ENCODE data around the gene GBX1. TPM values are rescaled to one million over a fixed set of nuclear protein-coding genes. Genes with fewer than 3 reads are reported as not detected.

The GBX1 gene
- total RNA-seq, 5 donors from 2014 or later (not counting 1 experiment from before 2014, with no cell fraction given), result not detected

GRCh38 chr7:151189038-151189437 lies 21.5 kb upstream of the GBX1 start:
- peaks cover 0 to 22% of the 10 kb centered on the region in 2 experiments for H3K27me3 ChIP-seq (replicated peaks in 1 of 2; ENCODE audit: control insufficient read depth in 2 of 2, extremely low read depth in 1 of 2, insufficient read depth in 2 of 2, low read length in 1 of 2)
- WGBS (ENCODE audit: insufficient coverage), result no CpG with 5 or more reads among the region's 4 CpGs
- H3K36me3 ChIP-seq (ENCODE audit: control insufficient read depth in 2 of 2, extremely low read depth in 1 of 2, insufficient read depth in 1 of 2, low read length in 1 of 2), result no peaks in the 10 kb centered on the region
- H3K4me3 ChIP-seq (ENCODE audit: control insufficient read depth in 1 of 2, extremely low read depth in 1 of 2, low read length in 1 of 2), result no peak overlapping the region
- ATAC-seq (replicated peaks in 1 of 4) (no peak), DNase-seq (no peak)
- Mint-ChIP-seq H3K36me3 (no peaks in the 10 kb centered on the region), H3K27me3 (no peaks in the 10 kb centered on the region), H3K27ac (no peak overlapping the region), H3K4me1 (peaks cover 0 to 2% (median 2%) of the 10 kb centered on the region in 3 donors), H3K4me3 (no peak overlapping the region), H3K9me3 (no peaks in the 10 kb centered on the region)
- POLR2A ChIA-PET, result no interaction called here
- CTCF ChIA-PET, result no interaction called here
- H3K9me3 ChIP-seq, result no peaks in the 10 kb centered on the region
- H3K4me1 ChIP-seq (ENCODE audit: control insufficient read depth in 1 of 2, extremely low read depth in 1 of 2, insufficient read depth in 2 of 2, low read length in 2 of 2), result peaks cover 0 to 3% of the 10 kb centered on the region in 2 experiments
- H3K27ac ChIP-seq (ENCODE audit: low read length), result no peak overlapping the region

DNA sequence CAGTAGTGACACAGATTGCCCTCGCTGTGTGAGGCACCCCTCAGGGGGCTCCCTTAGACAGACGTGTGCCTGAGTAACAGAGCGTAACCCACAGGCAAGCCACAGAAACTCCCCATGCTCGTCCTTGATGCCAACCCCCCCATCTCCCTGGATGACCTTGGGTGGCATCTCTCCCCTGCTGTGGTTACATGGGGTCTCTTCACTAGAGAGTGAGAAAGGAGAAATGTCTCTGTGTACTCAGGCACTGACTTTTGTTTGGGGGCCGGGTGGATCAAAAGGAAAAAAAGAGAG lies 20.7 kb upstream of the GBX1 start:
- Mint-ChIP-seq H3K4me1 (no peaks in the 10 kb centered on the region), H3K9me3 (no peaks in the 10 kb centered on the region), H3K36me3 (no peaks in the 10 kb centered on the region), H3K27ac (no peak overlapping the region), H3K4me3 (no peak overlapping the region), H3K27me3 (no peaks in the 10 kb centered on the region)
- no CpG with 5 or more reads among the region's 5 CpGs for WGBS (ENCODE audit: insufficient coverage)
- DNase-seq (no peak), ATAC-seq (replicated peaks in 1 of 4) (no peak)
- H3K4me3 ChIP-seq (ENCODE audit: control insufficient read depth in 1 of 2, extremely low read depth in 1 of 2, low read length in 1 of 2), result no peak overlapping the region
- CTCF ChIA-PET, result no interaction called here
- H3K27ac ChIP-seq (ENCODE audit: low read length), result no peak overlapping the region
- no peaks in the 10 kb centered on the region for H3K4me1 ChIP-seq (ENCODE audit: control insufficient read depth in 1 of 2, extremely low read depth in 1 of 2, insufficient read depth in 2 of 2, low read length in 2 of 2)
- H3K36me3 ChIP-seq (ENCODE audit: control insufficient read depth in 2 of 2, extremely low read depth in 1 of 2, insufficient read depth in 1 of 2, low read length in 1 of 2), result no peaks in the 10 kb centered on the region
- peaks cover 0 to 19% of the 10 kb centered on the region in 2 experiments for H3K27me3 ChIP-seq (replicated peaks in 1 of 2; ENCODE audit: control insufficient read depth in 2 of 2, extremely low read depth in 1 of 2, insufficient read depth in 2 of 2, low read length in 1 of 2)
- POLR2A ChIA-PET, result no interaction called here
- no peaks in the 10 kb centered on the region for H3K9me3 ChIP-seq

DNA sequence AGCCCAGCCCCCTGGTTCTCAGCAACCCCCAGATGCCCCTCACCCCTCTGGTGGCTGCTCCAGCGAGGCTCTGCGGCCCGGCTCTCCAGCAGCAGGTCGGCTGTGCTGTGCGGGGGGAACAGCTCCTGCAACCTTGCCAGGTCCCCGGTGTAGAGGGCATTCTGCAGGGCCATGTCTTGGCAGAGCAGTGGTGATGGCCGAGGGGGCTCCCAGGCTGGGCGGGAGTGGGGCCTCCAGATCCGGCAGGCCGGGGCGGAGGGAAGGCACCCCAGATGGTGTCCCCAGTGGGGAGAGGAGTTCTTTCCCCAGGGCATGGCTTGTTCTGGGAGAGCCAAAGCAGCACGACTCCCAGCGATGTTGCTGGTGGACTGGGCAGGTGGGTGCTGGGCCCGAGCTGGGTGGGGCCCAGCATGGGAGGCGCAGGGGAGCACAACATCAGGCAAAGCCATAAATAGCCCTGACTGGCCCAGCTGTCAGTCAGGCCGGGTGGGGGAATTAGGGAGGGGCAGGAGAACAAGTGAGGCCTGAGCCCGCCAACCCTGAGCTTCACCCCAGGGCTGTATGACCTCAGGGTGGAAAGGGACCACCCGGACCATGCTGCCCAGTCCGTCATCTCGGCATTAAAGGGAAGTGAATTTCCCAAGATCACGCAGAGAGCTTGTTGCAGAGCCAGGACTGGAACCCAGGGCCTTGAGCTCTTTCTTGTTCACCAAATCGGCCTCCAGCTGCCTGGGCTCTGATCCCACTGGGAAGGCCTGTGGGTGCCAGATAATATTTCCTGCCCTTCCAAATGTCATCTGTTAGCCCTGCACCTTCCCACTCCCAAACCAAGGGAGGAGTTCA lies 20.1 kb upstream of the GBX1 start:
- Mint-ChIP-seq H3K36me3 (no peaks in the 10 kb centered on the region), H3K9me3 (no peaks in the 10 kb centered on the region), H3K4me3 (no peak overlapping the region), H3K4me1 (no peaks in the 10 kb centered on the region), H3K27ac (no peak overlapping the region), H3K27me3 (no peaks in the 10 kb centered on the region)
- H3K4me3 ChIP-seq (ENCODE audit: control insufficient read depth in 1 of 2, extremely low read depth in 1 of 2, low read length in 1 of 2), result no peak overlapping the region
- H3K27me3 ChIP-seq (replicated peaks in 1 of 2; ENCODE audit: control insufficient read depth in 2 of 2, extremely low read depth in 1 of 2, insufficient read depth in 2 of 2, low read length in 1 of 2), result peaks cover 0 to 14% of the 10 kb centered on the region in 2 experiments
- H3K9me3 ChIP-seq, result no peaks in the 10 kb centered on the region
- no peaks in the 10 kb centered on the region for H3K4me1 ChIP-seq (ENCODE audit: control insufficient read depth in 1 of 2, extremely low read depth in 1 of 2, insufficient read depth in 2 of 2, low read length in 2 of 2)
- POLR2A ChIA-PET, result no interaction called here
- 85% methylated on average over 22 of the region's 22 CpGs for WGBS (ENCODE audit: insufficient coverage)
- no peak overlapping the region for H3K27ac ChIP-seq (ENCODE audit: low read length)
- DNase-seq, result no peak
- H3K36me3 ChIP-seq (ENCODE audit: control insufficient read depth in 2 of 2, extremely low read depth in 1 of 2, insufficient read depth in 1 of 2, low read length in 1 of 2), result no peaks in the 10 kb centered on the region
- CTCF ChIA-PET, result no interaction called here
- no peak for ATAC-seq (replicated peaks in 1 of 4)

DNA sequence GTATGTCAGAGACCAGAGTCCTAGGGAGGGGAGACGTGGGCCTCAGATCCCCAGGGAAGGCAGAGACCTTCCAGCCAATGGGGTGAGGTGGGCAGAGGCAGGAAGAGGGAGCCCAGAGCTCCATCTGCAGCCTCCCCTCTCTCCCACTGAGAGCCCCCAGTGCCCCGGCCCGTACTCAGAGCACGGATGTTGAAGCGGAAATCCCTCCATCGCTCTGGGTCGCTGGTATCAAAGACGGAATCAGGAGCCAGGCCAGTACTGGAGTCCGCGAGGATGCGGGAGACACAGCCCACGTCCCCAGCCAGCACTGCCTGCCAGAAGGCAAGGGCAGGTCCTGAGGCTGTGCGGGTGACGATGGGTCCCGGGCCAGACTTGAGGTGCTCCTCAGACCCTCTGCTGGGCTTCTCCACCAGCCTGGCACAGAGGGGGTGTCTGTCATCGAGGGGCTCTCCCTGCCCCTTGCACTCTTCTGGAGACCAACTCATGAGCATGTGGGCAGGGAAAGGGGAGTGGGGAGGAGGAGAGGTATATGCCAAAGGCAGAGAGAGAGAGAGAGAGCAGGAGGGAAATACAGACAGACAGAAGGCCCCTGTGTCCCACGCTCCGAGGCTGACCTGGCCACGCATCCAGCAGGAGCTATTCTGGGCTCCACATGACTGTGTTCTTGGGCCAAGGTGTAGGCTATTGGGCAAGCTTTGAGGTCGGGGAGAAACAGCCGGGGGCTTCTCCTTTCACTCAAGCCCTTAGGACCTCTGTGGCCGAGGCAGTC lies 19.3 kb upstream of the GBX1 start, which contains the start of gene ASB10:
TSS of gene ASB10 (minus strand) at position 611 of the 769 bp plus-strand sequence. CDS start at position 491, 120 bp downstream.
- ChIA-PET CTCF (no interaction called here), POLR2A (no interaction called here)
- no peaks in the 10 kb centered on the region for H3K36me3 Mint-ChIP-seq
- H3K4me1 Mint-ChIP-seq, result no peaks in the 10 kb centered on the region
- no peak for ATAC-seq (replicated peaks in 1 of 4)
- Histone ChIP-seq H3K4me1 (ENCODE audit: control insufficient read depth in 1 of 2, extremely low read depth in 1 of 2, insufficient read depth in 2 of 2, low read length in 2 of 2) (no peaks in the 10 kb centered on the region), H3K9me3 (no peaks in the 10 kb centered on the region), H3K36me3 (ENCODE audit: control insufficient read depth in 2 of 2, extremely low read depth in 1 of 2, insufficient read depth in 1 of 2, low read length in 1 of 2) (no peaks in the 10 kb centered on the region), H3K27me3 (replicated peaks in 1 of 2; ENCODE audit: control insufficient read depth in 2 of 2, extremely low read depth in 1 of 2, insufficient read depth in 2 of 2, low read length in 1 of 2) (peaks cover 0 to 9% of the 10 kb centered on the region in 2 experiments), H3K4me3 (ENCODE audit: control insufficient read depth in 1 of 2, extremely low read depth in 1 of 2, low read length in 1 of 2) (no peak within 1 kb of the TSS), H3K27ac (ENCODE audit: low read length) (no peak within 1 kb of the TSS)
- WGBS (ENCODE audit: insufficient coverage), result 88% methylated on average over 20 of the region's 22 CpGs
- H3K4me3 Mint-ChIP-seq, result no peak within 1 kb of the TSS
- no peak within 1 kb of the TSS for H3K27ac Mint-ChIP-seq
- no peaks in the 10 kb centered on the region for H3K9me3 Mint-ChIP-seq
- no peak for DNase-seq
- H3K27me3 Mint-ChIP-seq, result no peaks in the 10 kb centered on the region

DNA sequence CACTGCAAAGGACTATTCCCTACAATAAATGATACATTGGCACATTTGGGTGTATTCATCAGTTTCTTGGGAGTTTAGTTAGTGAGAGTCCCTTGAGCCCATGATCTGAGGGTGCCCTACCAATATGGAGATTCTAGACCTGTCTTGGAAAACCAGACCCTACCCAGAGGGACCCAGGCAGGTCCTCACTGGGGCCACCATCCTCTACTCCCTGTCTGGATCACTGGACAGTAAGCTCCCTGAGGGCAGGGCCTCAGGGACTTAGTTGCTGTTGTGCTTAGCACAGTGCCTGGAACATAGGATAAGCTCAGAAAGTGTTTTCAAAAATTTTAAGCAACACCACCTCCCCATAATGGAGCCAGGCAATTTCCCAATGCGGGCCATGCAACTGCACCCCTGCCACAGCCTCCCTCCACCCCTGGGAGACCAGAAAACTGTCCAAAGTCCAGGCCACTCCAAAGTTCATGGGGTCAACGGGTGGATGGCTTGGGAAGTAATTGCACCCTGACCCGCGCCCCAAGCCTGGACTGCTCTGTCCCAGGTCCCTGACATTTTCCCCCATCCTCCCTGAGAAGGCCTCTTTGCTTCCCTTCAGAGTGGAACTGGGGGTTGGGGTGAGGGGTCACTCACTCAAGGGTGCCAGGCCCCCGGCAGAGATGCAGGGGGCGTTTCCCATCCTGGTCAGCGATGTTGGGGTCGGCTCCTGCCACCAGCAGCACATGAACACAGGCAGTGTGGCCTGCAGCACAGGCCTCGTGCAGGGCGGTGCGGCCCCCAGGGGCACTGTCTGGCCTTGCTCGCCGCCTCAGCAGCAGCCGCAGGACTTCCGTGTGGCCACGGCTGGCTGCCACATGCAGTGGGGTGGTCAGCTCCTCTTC lies 18.5 kb upstream of the GBX1 start:
- 89% methylated on average over 13 of the region's 16 CpGs for WGBS (ENCODE audit: insufficient coverage)
- Histone ChIP-seq H3K4me1 (ENCODE audit: control insufficient read depth in 1 of 2, extremely low read depth in 1 of 2, insufficient read depth in 2 of 2, low read length in 2 of 2) (no peaks in the 10 kb centered on the region), H3K27me3 (replicated peaks in 1 of 2; ENCODE audit: control insufficient read depth in 2 of 2, extremely low read depth in 1 of 2, insufficient read depth in 2 of 2, low read length in 1 of 2) (peaks cover 0 to 10% of the 10 kb centered on the region in 2 experiments), H3K4me3 (ENCODE audit: control insufficient read depth in 1 of 2, extremely low read depth in 1 of 2, low read length in 1 of 2) (no peak overlapping the region), H3K27ac (ENCODE audit: low read length) (no peak overlapping the region), H3K36me3 (ENCODE audit: control insufficient read depth in 2 of 2, extremely low read depth in 1 of 2, insufficient read depth in 1 of 2, low read length in 1 of 2) (no peaks in the 10 kb centered on the region), H3K9me3 (no peaks in the 10 kb centered on the region)
- Mint-ChIP-seq H3K27me3 (no peaks in the 10 kb centered on the region), H3K4me3 (no peak overlapping the region), H3K9me3 (no peaks in the 10 kb centered on the region), H3K36me3 (no peaks in the 10 kb centered on the region), H3K27ac (no peak overlapping the region), H3K4me1 (no peaks in the 10 kb centered on the region)
- CTCF ChIA-PET, result no interaction called here
- POLR2A ChIA-PET, result no interaction called here
- DNase-seq (no peak), ATAC-seq (replicated peaks in 1 of 4) (no peak)

- 89% methylated on average over 19 of the region's 22 CpGs for WGBS (ENCODE audit: insufficient coverage)
- H3K27me3 ChIP-seq (replicated peaks in 1 of 2; ENCODE audit: control insufficient read depth in 2 of 2, extremely low read depth in 1 of 2, insufficient read depth in 2 of 2, low read length in 1 of 2), result peaks cover 2 to 41% of the 10 kb centered on the region in 2 experiments
- ChIA-PET POLR2A (no interaction called here), CTCF (interaction anchor here in 1 of 2 donors (1.2 kb wide), 1 partner anchor 16 kb away, joined by 3 read pairs; no protein-coding TSS in a partner anchor)
- Mint-ChIP-seq H3K27me3 (peaks cover 11 to 18% of the 10 kb centered on the region in 2 donors), H3K4me3 (no peak overlapping the region), H3K27ac (no peak overlapping the region), H3K9me3 (no peaks in the 10 kb centered on the region), H3K4me1 (no peaks in the 10 kb centered on the region), H3K36me3 (no peaks in the 10 kb centered on the region)
- no peaks in the 10 kb centered on the region for H3K9me3 ChIP-seq
- DNase-seq (peak in 1 of 35 experiments; percentile 21), ATAC-seq (replicated peaks in 1 of 4) (no peak)
- H3K4me3 ChIP-seq (ENCODE audit: control insufficient read depth in 1 of 2, extremely low read depth in 1 of 2, low read length in 1 of 2), result no peak overlapping the region
- H3K4me1 ChIP-seq (ENCODE audit: control insufficient read depth in 1 of 2, extremely low read depth in 1 of 2, insufficient read depth in 2 of 2, low read length in 2 of 2), result no peaks in the 10 kb centered on the region
- no peaks in the 10 kb centered on the region for H3K36me3 ChIP-seq (ENCODE audit: control insufficient read depth in 2 of 2, extremely low read depth in 1 of 2, insufficient read depth in 1 of 2, low read length in 1 of 2)
- no peak overlapping the region for H3K27ac ChIP-seq (ENCODE audit: low read length)
These were observed 13.5 kb upstream of the GBX1 start for GRCh38 chr7:151181011-151181431.
